Endothelial cell of umbilical vein (primary cell): ENCODE results near the gene NUDT17.

Experiments
- CTCF ChIP-seq, 2 donors: IDR thresholded peaks; 1 replicate in 1 of 2; 2 replicates in 1 of 2; pipeline ENCODE4 v1.5.1; 2011; ENCODE audit warnings: low read length in 2 of 2, mild to moderate bottlenecking in 2 of 2, moderate library complexity in 2 of 2, control low read depth in 1 of 2, inconsistent platforms in 1 of 2, low read depth in 1 of 2; ENCODE audit not compliant: insufficient read depth in 1 of 2; ENCODE audit errors: extremely low read depth in 1 of 2
- MYC ChIP-seq: IDR thresholded peaks from one replicate; pipeline ENCODE4 v1.6.1; 2011; ENCODE audit warnings: mild to moderate bottlenecking, low read depth, low read length
- POLR2A ChIP-seq: IDR thresholded peaks from 2 replicates; pipeline ENCODE4 v1.6.1; 2012; ENCODE audit warnings: low read depth, mild to moderate bottlenecking, control low read depth, low read length
- TF ChIP-seq, protein P1 (sequence below): IDR thresholded peaks from 2 replicates; pipeline ENCODE4 v1.6.1; 2011; ENCODE audit not compliant: insufficient read depth, insufficient read length

DNA sequence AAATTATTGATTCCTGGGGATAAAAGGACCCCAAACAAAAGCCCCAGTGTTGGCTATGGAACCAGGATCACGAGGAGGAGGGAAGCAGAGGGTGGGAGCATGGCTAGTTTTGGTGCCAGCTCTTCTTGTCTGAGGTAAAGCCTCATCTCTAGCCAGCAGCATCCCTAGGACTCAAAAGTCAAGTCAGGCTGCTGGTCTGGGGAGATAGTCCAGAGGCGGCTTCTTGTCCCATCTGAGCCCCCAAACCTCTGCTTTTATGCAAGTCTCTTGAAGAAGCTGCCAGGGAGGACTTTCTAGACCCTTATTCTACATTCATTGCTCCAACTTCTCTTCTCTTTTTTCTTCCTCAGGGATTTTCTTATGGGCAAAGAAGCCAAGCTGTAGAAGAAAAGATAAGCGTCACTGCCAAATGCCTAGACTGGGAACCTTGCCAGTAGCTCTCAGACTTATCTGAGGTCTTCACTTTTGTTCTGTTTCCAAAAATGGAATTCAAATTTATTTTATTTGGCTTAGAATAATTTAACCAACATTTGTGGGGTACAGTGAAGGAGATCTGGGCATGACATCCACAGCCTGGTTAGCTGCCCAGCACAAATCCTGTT lies 47.2 kb downstream of the NUDT17 start:
- TF ChIP-seq CTCF (IDR thresholded peaks at IDR 0.05; ENCODE audit: extremely low read depth in 1 of 2, insufficient read depth in 1 of 2, low read depth in 1 of 2, low read length in 2 of 2) (no peak), POLR2A (no peak), MYC (no peak)
- TF ChIP-seq, protein P1, sequence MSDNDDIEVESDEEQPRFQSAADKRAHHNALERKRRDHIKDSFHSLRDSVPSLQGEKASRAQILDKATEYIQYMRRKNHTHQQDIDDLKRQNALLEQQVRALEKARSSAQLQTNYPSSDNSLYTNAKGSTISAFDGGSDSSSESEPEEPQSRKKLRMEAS = no peak
